ENCODE measurements around the gene IVD.

The IVD gene

GRCh38 chr15:40405501-40406381, at the start of gene IVD:
Gene IVD, plus strand, starts transcription at chr15:40405795. Its CDS starts 33 bp downstream, at chr15:40405828.
- no peak for TF ChIP-seq CTCF (IDR thresholded peaks at IDR 0.05; ENCODE audit: insufficient read depth, low read depth, low read length, missing control alignments)
- DNase-seq (ENCODE audit: low read depth): peak; percentile 96
- H3K4me3 ChIP-seq (ENCODE audit: low read depth, low read length): peak within 1 kb of the TSS; percentile 69

- no peak overlapping the region for H3K4me3 ChIP-seq (ENCODE audit: low read depth, low read length)
- TF ChIP-seq CTCF (IDR thresholded peaks at IDR 0.05; ENCODE audit: insufficient read depth, low read depth, low read length, missing control alignments): no peak
- no peak for DNase-seq (ENCODE audit: low read depth)
Observed at GRCh38 chr15:40355976-40356585, 49.5 kb upstream of the IVD start.

- no peak overlapping the region for H3K4me3 ChIP-seq (ENCODE audit: low read depth, low read length)
- no peak for DNase-seq (ENCODE audit: low read depth)
- no peak for TF ChIP-seq CTCF (IDR thresholded peaks at IDR 0.05; ENCODE audit: insufficient read depth, low read depth, low read length, missing control alignments)
Observed at GRCh38 chr15:40357246-40357645, 48.3 kb upstream of the IVD start.

- peak within 1 kb of the TSS; percentile 42 for H3K4me3 ChIP-seq (ENCODE audit: low read depth, low read length)
- no peak for TF ChIP-seq CTCF (IDR thresholded peaks at IDR 0.05; ENCODE audit: insufficient read depth, low read depth, low read length, missing control alignments)
- peak; percentile 88 for DNase-seq (ENCODE audit: low read depth)
Observed at GRCh38 chr15:40357723-40358470, 47.7 kb upstream of the IVD start, which contains the start of gene DISP2. Gene DISP2, plus strand, starts transcription at chr15:40358219. Its CDS starts 103 bp downstream, at chr15:40358322.

- TF ChIP-seq CTCF (IDR thresholded peaks at IDR 0.05; ENCODE audit: insufficient read depth, low read depth, low read length, missing control alignments): no peak
- DNase-seq (ENCODE audit: low read depth): peak; percentile 29
- peak overlapping the region; percentile 42 for H3K4me3 ChIP-seq (ENCODE audit: low read depth, low read length)
Observed at GRCh38 chr15:40358471-40359353, 46.9 kb upstream of the IVD start.

- no peak for DNase-seq (ENCODE audit: low read depth)
- TF ChIP-seq CTCF (IDR thresholded peaks at IDR 0.05; ENCODE audit: insufficient read depth, low read depth, low read length, missing control alignments): no peak
- H3K4me3 ChIP-seq (ENCODE audit: low read depth, low read length): no peak overlapping the region
Observed at GRCh38 chr15:40360015-40360414, 45.6 kb upstream of the IVD start.

Measured in GM12865 (cell line).